Endothelial cell of umbilical vein (primary cell): ENCODE measurements around the gene HMCN1. TPM values are rescaled to one million over a fixed set of nuclear protein-coding genes. Genes with fewer than 3 reads are reported as not detected.

Experiments
- BruUV-seq: library from RNA; stranded (reverse); fragments of 400-500 nt; replicated peaks from 2 replicates; lab custom pipeline; 2021; lab: Mats Ljungman, UMichigan
- CTCF ChIA-PET: fragments of 300-600, 350-600 bp; sonication (Branson Sonifier 250); formaldehyde crosslinking; loops from one replicate; lab custom pipeline; 2021; ENCODE audit warnings: antibody characterized with exemption, inconsistent platforms; lab: Charles Lee
- POLR2A ChIA-PET: fragments of 300-600, 350-600 bp; sonication (Branson Sonifier 250); formaldehyde crosslinking; loops from one replicate; lab custom pipeline; 2021; ENCODE audit warnings: antibody characterized with exemption, inconsistent platforms; lab: Charles Lee
- DNase-seq: peaks from one replicate; pipeline ENCODE4 v3.0.0-alpha.2; 2011; ENCODE audit warnings: low read depth, low spot score
- FAIRE-seq: peaks from 2 replicates; lab custom pipeline; 2011; peaks lifted over from hg19 to GRCh38; lab: Jason Lieb, UNC
- H2AFZ ChIP-seq: 2 replicates; pipeline ENCODE4 v1.6.0; 2012; ENCODE audit warnings: low read depth, low read length, control low read depth, inconsistent platforms
- H3K27ac ChIP-seq: 2 replicates; pipeline ENCODE4 v1.5.1; 2011; ENCODE audit warnings: low read depth, mild to moderate bottlenecking, control low read depth, low read length, moderate library complexity; ENCODE audit not compliant: insufficient read depth
- H3K27me3 ChIP-seq, 2 experiments: 2 replicates each; pipeline versions ENCODE4 v1.6.0 to v1.6.1; 2011; ENCODE audit warnings: low read length in 2 of 2, mixed read lengths in 1 of 2; ENCODE audit not compliant: control insufficient read depth in 2 of 2, insufficient read depth in 2 of 2
- H3K36me3 ChIP-seq, 2 experiments: 2 replicates in 1 of 2; 3 replicates in 1 of 2; pipeline ENCODE4 v1.5.1; 2011; ENCODE audit warnings: low read length in 2 of 2, mild to moderate bottlenecking in 1 of 2, moderate library complexity in 1 of 2; ENCODE audit not compliant: control insufficient read depth in 2 of 2, insufficient read depth in 2 of 2; ENCODE audit errors: extremely low read depth in 1 of 2
- H3K4me1 ChIP-seq: 3 replicates; pipeline ENCODE4 v1.5.1; 2011; ENCODE audit warnings: mild to moderate bottlenecking, low read length; ENCODE audit not compliant: control insufficient read depth, insufficient read depth; ENCODE audit errors: extremely low read depth
- H3K4me2 ChIP-seq: 2 replicates; pipeline ENCODE4 v1.6.1; 2011; ENCODE audit warnings: low read length, control low read depth, mixed read lengths; ENCODE audit not compliant: insufficient read depth
- H3K4me3 ChIP-seq, 3 experiments: fragments of 200-600 bp in 1 of 3; sonication (generic), shearing (Covaris generic) in 1 of 3; replicated peaks in 1 of 3; 2 replicates each; pipeline ENCODE4 v1.5.1; 2011 to 2016; ENCODE audit warnings: control low read depth in 3 of 3, low read length in 3 of 3, mild to moderate bottlenecking in 2 of 3, inconsistent platforms in 1 of 3, low read depth in 1 of 3, moderate library complexity in 1 of 3; ENCODE audit not compliant: insufficient read depth in 1 of 3
- H3K79me2 ChIP-seq: 2 replicates; pipeline ENCODE4 v1.6.0; 2012; ENCODE audit warnings: low read length, inconsistent platforms; ENCODE audit not compliant: control insufficient read depth, insufficient read depth
- H3K9ac ChIP-seq: replicated peaks from 2 replicates; pipeline ENCODE3; 2011; ENCODE audit warnings: low read length, control low read depth; ENCODE audit not compliant: insufficient read depth; ENCODE audit errors: extremely low read depth
- H3K9me1 ChIP-seq: replicated peaks from 3 replicates; pipeline ENCODE4 v1.6.0; 2011; ENCODE audit warnings: mild to moderate bottlenecking, low read length; ENCODE audit not compliant: control insufficient read depth, insufficient read depth; ENCODE audit errors: extremely low read depth
- H3K9me3 ChIP-seq: replicated peaks from 2 replicates; pipeline ENCODE4 v1.5.1; 2012; ENCODE audit warnings: low read length, inconsistent platforms; ENCODE audit not compliant: control insufficient read depth, insufficient read depth
- H4K20me1 ChIP-seq: replicated peaks from 2 replicates; pipeline ENCODE3; 2011; ENCODE audit warnings: mild to moderate bottlenecking, low read length; ENCODE audit not compliant: control insufficient read depth, insufficient read depth; ENCODE audit errors: extremely low read depth
- EZH2 ChIP-seq: IDR thresholded peaks from 2 replicates; pipeline ENCODE4 v1.6.1; 2012; ENCODE audit warnings: borderline replicate concordance, low read depth, mild to moderate bottlenecking, moderate library complexity, low read length, inconsistent platforms; ENCODE audit not compliant: severe bottlenecking
- FOS ChIP-seq: IDR thresholded peaks from 2 replicates; pipeline ENCODE4 v1.6.1; 2011; ENCODE audit warnings: mild to moderate bottlenecking, low read length, moderate library complexity, borderline replicate concordance; ENCODE audit not compliant: insufficient read depth
- GATA2 ChIP-seq: IDR thresholded peaks from 2 replicates; pipeline ENCODE4 v1.7.0; 2011; ENCODE audit warnings: low read depth, mild to moderate bottlenecking, moderate library complexity, mixed read lengths, low read length; ENCODE audit not compliant: insufficient read length, insufficient read depth
- JUN ChIP-seq: IDR thresholded peaks from 2 replicates; pipeline ENCODE4 v1.6.1; 2011; ENCODE audit warnings: borderline replicate concordance, low read depth; ENCODE audit not compliant: insufficient read length, insufficient read depth
- MYC ChIP-seq: IDR thresholded peaks from one replicate; pipeline ENCODE4 v1.6.1; 2011; ENCODE audit warnings: mild to moderate bottlenecking, low read depth, low read length
- POLR2A ChIP-seq: IDR thresholded peaks from 2 replicates; pipeline ENCODE4 v1.6.1; 2012; ENCODE audit warnings: low read depth, mild to moderate bottlenecking, control low read depth, low read length
- POLR2AphosphoS5 ChIP-seq: IDR thresholded peaks from 2 replicates; pipeline ENCODE4 v1.6.1; 2012; ENCODE audit warnings: low read depth, mild to moderate bottlenecking, control low read depth, low read length, moderate library complexity; ENCODE audit not compliant: insufficient read depth
- dilution Hi-C: fragments of 300-500 bp; cut with MboI; formaldehyde crosslinking; loops from one replicate; pipeline ENCODE4 v1.15.0; 2019; ENCODE audit warnings: low sequenced_read_pairs; ENCODE audit not compliant: extremely low pct_ligation_motif_present
- intact Hi-C: fragments of 100-400 bp; cut with micrococcal nuclease; formaldehyde crosslinking; loops from one replicate; pipeline ENCODE4 v1.10.0; 2022
- polyA plus RNA-seq, 4 experiments: library from polyadenylated mRNA; depleted of rRNA in 3 of 4; stranded (reverse) in 3 of 4; unstranded in 1 of 4; fragments of >200 nt; gene quantifications; 2 replicates each; pipeline versions ENCODE4 v1.2.1 to v1.2.3, GENCODE V29; 2011 to 2012; ENCODE audit warnings: missing spikeins in 1 of 4
- total RNA-seq: library from RNA; stranded (reverse); gene quantifications from 2 replicates; pipeline ENCODE4 v1.2.3, GENCODE V29; 2021
- TF ChIP-seq, protein P1 (sequence below), 2 donors: IDR thresholded peaks; 1 replicate in 1 of 2; 2 replicates in 1 of 2; pipeline ENCODE4 v1.5.1; 2011; ENCODE audit warnings: low read length in 2 of 2, mild to moderate bottlenecking in 2 of 2, moderate library complexity in 2 of 2, control low read depth in 1 of 2, inconsistent platforms in 1 of 2, low read depth in 1 of 2; ENCODE audit not compliant: insufficient read depth in 1 of 2; ENCODE audit errors: extremely low read depth in 1 of 2
- TF ChIP-seq, protein P2 (sequence below): IDR thresholded peaks from 2 replicates; pipeline ENCODE4 v1.6.1; 2011; ENCODE audit not compliant: insufficient read depth, insufficient read length

The HMCN1 gene
- total and polyA plus RNA-seq, 2 donors (not counting 3 experiments of a cell fraction or from before 2014, with no cell fraction given), result 10.3 to 16.0 TPM

DNA sequence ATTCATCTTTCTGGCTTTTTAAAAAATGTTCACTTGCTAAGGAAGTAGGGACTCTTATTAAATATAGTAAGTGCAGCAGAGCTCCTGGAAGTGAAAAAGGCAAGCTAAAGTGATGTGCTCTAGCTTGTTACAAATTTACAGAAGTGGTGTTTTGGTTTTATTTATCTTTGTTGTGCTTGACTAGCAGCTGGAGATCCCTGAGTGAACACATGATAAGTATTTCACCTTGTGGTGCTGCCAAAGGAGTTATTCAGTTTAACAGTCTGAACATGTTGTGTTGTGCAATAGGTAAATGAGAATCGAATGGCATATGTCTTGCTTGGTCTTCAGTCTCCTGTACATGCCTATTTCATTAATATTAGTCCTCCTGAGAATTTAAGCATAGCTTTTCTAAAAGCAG, 325.1 kb downstream of the HMCN1 start:
- Histone ChIP-seq H3K4me3 (no peak overlapping the region), H2AFZ (no peak overlapping the region), H3K9me3 (no peaks in the 10 kb centered on the region), H3K9me1 (no peaks in the 10 kb centered on the region), H3K27ac (no peak overlapping the region), H3K36me3 (no peaks in the 10 kb centered on the region), H3K79me2 (no peaks in the 10 kb centered on the region), H3K9ac (no peak overlapping the region), H3K27me3 (no peaks in the 10 kb centered on the region), H4K20me1 (no peaks in the 10 kb centered on the region), H3K4me2 (no peak overlapping the region), H3K4me1 (no peaks in the 10 kb centered on the region)
- ChIA-PET CTCF (no interaction called here), POLR2A (no interaction called here)
- TF ChIP-seq, protein P1, sequence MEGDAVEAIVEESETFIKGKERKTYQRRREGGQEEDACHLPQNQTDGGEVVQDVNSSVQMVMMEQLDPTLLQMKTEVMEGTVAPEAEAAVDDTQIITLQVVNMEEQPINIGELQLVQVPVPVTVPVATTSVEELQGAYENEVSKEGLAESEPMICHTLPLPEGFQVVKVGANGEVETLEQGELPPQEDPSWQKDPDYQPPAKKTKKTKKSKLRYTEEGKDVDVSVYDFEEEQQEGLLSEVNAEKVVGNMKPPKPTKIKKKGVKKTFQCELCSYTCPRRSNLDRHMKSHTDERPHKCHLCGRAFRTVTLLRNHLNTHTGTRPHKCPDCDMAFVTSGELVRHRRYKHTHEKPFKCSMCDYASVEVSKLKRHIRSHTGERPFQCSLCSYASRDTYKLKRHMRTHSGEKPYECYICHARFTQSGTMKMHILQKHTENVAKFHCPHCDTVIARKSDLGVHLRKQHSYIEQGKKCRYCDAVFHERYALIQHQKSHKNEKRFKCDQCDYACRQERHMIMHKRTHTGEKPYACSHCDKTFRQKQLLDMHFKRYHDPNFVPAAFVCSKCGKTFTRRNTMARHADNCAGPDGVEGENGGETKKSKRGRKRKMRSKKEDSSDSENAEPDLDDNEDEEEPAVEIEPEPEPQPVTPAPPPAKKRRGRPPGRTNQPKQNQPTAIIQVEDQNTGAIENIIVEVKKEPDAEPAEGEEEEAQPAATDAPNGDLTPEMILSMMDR (IDR thresholded peaks at IDR 0.05; ENCODE audit: extremely low read depth in 1 of 2, insufficient read depth in 1 of 2, low read depth in 1 of 2, low read length in 2 of 2), result no peak
- no peak for TF ChIP-seq GATA2
- TF ChIP-seq POLR2A, result no peak
- TF ChIP-seq EZH2, result no peak
- no peak for TF ChIP-seq JUN
- TF ChIP-seq FOS, result no peak
- TF ChIP-seq MYC, result no peak
- no peak for TF ChIP-seq POLR2AphosphoS5
- TF ChIP-seq, protein P2, sequence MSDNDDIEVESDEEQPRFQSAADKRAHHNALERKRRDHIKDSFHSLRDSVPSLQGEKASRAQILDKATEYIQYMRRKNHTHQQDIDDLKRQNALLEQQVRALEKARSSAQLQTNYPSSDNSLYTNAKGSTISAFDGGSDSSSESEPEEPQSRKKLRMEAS, result no peak
- intact Hi-C loops (no loop called here), dilution Hi-C loops (no loop called here)
- BruUV-seq, result no TSS peak
- DNase-seq, result no peak
- no peak for FAIRE-seq
